Activated CD4-positive, alpha-beta T cell treated with anti-CD3 and anti-CD28 coated beads for 4 hours (primary cell): ENCODE data around the gene EPHX1.

Experiments
- DNase-seq, 2 donors: peaks; one replicate each; pipeline ENCODE4 v3.0.0-alpha.2; 2020

EPHX1 gene

DNA sequence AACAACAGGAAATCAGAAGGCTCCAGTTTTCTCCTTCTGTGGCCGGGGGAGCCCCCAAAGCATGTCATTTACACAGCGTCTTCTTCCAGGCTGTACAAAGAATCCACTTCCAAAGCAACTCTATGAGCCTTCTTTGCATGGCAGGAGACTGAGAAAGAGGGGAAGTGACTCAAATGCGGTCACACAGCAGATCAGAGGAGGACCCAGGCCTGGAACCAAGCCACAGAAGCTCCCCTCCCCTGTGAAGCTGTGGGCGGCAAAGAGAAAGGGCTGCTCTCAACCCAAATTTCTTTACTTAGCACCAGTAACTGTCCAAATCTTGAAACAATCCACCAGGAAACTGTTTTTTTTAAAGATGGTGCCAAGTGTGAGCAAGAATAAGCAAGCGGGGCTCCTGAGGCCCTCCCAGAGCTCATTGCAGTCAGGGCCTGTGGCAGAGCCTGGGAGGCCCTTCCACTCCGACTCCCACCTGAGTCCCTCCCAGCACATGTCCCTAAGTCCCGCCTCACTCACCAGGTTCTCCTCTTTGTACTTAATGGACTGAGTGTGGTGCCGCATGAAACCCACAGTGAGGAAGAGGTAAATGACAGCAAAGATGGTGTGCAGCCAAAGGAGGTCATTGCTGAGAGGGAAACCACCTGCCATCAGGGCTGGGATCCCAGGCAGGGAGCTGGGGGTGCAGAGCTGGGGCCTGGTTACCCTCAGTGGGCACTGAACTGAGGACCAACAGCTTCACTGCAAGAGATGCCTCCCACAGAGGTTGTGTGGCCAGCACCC is 56.3 kb downstream of the EPHX1 start:
- peak; percentile 76 for DNase-seq

DNA sequence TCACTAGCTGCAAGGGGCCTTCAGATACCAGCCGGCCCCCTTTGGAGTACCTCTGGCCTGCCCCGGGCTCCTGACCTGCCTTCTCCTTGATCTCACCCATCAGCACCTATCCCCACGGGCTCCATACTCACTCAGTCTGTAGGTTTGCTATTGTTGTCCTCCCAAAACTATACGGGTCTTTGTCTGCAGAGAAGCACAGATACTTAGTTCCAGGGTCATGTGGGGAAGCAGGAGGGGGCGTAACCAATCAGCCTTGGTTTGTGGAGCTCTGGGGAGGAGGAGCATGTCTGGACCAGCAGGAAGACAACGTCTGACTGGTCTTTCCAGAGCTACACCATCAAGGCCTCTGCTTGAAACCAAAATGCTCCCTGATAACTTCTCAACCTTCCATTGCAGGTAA is 57.1 kb downstream of the EPHX1 start:
- DNase-seq: no peak

DNA sequence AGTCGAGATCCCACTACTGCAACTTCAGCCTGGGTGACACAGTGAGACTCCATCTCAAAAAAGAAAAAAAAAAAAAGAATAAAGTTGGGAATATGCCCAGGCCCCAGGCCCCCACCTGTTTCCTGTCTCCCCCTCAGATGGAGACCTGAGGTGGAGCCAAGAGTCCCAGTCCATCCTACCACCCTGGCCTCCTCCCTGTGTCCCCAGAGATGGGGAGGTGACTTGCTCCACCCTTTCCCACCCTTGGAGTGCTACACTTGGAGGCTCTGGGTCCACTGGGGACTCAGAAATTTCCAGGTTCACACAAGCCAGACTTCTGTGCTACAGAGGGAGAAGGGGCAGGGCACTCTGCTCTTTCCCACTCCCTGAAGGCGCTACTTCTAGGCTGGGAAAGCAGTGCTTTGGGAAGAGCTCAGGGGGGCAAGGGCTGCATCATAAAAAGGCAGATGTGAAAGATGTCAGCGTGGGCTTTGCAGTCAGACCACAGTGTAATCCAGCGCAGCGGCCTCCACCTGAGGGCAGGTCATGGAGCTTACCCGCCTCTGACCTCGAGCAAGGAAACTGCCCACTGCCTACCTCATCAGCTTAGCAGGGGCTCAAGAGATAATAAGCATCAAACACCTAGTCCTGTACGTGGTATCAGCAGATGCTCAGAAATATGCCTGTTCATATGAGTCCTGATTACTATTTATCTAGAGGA is 58.9 kb downstream of the EPHX1 start:
- DNase-seq: no peak

DNA sequence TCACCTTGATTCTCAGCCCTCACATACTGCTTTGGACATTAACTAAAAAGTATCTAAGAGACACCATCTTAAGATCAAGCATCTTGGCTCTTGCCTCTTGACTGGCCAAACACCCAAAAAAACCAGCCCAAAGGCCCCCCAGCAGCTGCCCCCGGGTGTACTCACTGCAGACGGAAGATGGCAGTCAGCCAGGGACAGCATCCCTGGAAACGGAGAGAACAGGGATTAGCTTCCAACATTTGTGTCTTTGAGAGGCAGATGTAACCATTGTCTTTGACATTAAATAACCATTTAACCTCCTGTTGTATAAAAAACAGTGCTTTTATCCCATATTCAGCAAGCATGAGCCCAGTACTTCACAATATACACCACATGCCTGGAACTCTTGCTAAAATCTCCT is 61.0 kb downstream of the EPHX1 start:
- no peak for DNase-seq

DNA sequence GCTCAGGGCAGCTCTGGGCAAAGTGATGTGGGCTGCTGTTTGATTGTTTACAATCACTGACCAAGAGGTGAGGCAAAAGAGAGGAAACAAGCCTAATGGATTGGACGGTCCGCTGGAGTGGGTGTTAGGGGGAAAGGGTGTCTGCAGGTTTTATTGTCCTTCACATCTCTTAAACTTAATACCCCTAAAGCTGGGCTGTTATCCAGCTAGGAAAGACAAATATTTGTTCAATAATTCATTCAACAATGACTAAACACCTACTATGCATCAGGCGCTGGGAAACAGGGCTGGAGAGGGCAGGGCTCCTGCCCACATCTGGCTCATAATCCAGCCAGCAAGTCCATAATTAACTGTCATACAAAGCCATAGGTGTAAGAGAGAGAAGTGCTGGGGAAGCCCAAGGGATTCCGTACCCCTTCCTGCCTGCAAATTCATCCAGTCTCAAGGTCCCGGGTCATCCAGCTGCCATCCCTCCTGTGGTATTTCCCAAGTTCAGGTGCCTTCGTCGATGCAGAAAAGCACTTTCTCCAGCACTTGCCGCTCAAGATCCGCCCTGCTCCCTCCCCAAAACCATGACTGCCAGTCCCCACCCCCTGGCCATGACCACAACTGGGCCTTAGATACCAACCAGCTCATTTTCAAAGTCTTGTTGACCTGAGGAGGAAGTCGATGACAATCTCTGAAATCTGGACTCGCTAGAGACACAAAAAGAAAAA is 61.6 kb downstream of the EPHX1 start:
- no peak for DNase-seq

DNA sequence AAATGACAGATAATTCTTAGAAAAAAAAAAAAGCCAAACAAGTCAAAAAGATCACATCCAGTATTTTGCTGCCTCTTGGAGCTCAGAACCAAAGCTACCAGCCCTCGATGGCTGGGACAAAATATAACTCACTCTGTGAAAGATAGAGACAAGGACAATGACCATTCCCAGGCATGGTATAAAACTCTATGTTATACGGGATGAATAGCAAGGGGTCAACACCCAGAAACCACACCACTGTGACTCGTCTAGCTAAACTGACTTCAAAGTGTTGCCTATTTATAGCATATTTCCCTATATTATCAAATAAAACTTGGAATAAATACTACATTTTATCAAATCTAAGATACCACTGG is 62.1 kb downstream of the EPHX1 start:
- no peak for DNase-seq

DNA sequence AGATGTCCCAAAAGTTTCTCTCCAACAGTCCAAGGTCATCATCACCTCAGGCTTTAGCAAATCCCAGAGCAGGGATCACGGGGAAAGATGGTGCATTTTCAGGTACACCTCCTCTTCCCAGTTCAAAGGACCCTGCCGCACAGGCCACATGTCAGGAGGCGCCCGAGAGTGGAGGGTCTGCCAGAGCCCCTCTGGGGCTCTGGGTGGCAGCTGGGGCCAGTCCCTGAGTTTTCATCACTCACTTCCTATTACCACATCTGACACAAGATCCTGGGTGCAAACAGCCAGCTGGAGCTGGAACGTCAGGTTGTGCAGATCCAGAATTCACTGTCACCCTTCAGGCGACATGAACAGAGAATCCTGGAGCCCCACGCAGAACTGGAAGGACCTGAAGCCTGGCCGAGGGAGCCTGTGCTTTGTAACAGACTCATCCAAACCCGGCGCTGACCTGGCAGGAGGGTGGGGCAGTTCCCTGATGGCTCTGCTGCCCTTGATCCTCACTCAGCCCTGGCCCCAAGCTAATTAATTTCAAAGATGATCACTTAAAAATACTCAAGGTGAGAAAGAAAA is 63.4 kb downstream of the EPHX1 start:
- no peak for DNase-seq

DNA sequence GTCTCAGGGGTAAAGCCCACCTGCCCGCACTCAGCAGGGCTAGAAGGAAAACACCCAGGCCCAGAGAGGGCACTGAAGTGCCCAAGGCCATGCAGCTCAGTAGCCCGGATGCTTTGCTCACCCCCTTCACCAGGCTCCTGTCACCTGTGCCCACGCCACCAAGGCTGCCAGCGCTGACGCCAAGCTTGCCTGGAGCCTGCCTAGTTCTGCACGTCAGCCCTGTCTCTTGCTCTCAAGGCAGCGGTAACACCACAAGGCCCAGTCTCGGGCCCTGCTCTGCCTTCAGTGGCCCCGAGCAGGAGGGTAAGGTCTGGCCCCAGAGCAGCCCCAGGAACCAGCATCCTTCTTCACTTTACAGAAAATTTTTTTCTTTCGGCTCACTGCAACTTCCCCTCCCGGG is 64.5 kb downstream of the EPHX1 start:
- no peak for DNase-seq

DNA sequence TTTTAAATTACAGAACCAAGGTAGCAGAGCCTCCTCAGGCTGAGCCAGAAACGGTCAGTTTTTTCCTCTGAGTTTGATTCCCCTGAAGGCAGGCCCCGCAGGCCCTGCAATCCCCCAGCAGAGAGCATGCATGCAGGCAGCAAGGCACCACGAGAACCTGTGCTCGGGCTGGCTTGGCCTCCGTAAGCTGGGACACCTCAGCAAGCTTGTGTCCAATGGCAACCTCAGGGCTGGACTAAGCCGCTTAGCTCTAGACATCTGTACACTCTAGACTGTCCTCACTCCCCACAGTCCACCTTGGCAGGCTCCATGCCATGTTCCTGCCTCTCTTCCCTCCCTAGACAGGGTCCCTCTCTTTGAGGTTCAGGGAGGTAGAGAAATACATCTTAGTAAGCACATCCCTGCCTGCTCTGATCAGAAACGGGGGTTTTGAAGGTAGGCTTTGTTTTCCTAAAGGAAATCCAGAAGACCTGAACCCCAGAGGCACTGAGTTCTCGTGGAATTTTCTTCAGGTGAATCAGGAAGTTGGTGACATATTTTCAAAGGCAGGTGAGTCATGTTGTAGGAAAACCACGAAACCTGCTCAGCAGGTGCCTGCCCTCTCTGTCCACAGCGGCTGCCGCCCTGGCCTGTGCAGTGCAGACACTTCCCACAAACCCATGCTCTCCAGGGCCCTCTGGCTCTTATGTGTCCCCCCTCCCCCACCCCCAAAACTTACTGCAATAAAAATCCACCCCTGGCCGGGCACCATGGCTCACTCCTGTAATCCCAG is 65.3 kb downstream of the EPHX1 start:
- no peak for DNase-seq

DNA sequence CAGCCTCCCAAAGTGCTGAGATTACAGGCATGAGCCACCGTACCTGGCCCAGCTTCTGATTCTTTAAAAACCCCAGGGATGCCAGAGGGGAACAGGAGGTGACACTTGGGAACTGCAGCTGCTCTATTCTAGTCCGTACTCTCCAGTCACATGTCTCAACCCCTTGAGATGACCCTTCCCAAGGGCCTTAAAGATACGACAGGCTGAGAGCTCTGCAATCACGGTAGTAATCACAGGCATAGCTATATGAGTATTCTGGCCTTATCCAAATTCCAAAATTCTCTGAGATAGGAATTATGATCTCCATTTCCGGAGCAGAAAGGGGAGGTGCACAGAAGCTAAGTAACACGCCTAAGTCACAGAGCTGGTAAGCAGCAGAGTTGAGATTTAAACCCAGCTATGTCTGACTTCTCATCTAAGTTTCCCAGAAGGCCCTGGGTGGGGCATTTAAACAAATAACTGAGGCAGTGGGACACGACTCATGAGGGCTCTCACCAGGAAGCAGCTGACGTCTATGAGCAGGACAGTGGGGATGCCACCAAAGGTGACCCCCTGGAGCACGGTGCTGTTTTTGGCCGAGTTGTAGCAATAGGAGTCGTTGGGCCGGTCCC is 67.1 kb downstream of the EPHX1 start:
- DNase-seq: no peak

DNA sequence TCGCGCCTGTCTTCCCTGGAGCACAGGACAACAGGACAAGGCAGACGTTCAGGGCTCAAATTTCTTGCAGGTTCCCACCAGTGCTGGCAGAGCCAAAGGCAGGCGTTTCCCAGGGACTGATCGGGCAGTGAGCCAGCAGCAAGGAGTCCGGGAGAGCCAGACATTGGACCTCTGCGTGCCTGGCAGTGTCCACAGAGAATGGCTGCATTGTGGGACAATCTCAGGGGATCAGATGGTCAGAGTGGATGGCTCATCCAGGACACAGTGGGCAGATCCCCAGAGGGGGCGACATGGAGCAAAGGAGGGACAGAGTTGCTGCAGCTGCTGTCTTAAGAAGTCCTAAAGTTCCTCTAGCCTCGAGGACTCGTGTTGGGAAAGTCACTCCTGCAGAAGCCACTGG is 67.7 kb downstream of the EPHX1 start:
- DNase-seq: no peak

DNA sequence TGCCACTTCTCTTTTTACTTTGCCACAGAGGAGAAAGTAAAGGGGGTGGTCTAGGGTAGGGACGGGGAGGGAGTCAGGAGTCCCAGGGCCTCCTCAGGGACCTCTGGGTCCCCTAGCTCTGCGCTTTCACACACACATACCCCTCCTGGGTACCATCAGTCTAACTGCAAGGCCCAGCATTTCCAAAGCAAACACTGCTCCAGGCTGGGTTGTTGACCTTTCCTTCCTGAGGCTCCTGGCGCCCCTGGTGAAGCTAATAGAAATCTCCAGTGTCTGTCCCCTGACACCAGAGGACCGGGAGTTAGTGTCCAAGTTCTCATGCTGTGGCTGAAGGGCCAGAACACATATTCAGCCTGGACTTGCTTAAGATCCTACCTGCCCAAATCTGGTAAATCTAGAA is 68.4 kb downstream of the EPHX1 start:
- DNase-seq: no peak

DNA sequence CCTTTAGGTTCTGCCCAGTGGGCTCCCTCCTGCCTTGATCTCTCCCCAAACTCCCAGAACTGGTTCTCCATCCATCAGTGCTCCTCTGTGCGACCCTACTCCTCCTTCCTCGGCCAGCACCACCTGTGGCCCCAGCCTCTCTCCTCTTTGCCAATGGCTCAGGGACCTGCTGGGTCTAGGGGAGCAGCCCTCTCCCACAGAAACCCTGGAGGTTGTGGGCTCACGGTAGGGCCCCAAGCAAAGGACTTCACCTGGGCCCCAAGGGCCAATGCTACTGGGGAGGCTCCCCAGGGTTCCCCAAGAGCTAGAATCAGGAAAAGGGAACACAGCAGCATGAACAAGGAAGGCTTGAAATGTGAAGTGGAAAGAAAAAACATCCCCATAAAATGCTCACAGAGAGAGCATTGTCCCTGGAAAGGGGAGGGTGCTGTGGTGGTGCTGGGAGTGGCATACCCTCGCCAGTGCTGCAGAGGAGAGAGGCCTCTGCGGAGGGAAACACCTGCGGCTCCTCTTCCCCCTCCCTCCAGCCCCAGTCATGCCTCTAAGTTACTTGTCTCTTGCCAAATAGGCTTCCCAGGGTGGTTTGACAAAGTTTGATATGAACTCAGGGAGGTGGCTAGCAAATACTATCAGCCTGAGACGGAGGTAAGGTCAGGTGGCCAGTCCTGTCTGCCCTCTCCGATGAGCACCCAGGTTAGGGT is 69.7 kb downstream of the EPHX1 start:
- DNase-seq: no peak

DNA sequence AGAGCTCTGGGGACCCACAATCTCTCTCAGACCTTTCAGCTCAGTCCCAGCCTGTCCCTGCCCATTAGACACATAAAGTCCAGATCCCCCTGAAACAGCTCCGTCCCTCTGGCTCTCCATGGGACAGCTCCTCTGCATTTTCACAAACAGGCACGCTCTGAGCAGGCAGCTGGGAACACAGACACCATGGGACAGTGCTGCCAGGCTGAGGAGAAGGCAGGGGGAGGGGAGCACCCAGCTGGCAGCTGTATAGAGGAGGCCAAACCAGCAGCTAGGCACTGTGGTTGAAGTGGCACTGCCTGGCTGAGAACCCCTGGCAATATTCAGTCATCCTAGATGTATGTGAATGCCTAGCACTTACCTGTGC is 70.3 kb downstream of the EPHX1 start:
- DNase-seq: no peak

DNA sequence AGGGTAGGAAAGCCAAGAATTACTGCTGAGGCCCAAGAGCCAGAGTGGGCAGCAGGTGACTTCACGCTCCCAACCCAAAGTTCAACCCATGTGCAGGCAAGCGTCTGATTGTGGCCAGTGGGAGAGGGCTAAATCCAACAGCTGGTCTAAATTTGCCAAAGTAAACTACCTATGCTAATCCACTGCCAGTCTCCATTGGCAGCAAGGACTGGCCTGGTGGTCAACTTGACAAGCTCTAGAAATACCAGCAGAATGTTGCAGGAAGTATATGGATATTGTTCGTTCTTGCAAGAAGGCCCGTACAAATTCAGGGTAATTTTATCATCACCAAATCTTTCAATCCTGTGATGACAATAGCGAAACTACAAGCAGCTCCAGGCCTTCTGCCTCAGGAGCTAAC is 70.7 kb downstream of the EPHX1 start:
- DNase-seq: no peak

DNA sequence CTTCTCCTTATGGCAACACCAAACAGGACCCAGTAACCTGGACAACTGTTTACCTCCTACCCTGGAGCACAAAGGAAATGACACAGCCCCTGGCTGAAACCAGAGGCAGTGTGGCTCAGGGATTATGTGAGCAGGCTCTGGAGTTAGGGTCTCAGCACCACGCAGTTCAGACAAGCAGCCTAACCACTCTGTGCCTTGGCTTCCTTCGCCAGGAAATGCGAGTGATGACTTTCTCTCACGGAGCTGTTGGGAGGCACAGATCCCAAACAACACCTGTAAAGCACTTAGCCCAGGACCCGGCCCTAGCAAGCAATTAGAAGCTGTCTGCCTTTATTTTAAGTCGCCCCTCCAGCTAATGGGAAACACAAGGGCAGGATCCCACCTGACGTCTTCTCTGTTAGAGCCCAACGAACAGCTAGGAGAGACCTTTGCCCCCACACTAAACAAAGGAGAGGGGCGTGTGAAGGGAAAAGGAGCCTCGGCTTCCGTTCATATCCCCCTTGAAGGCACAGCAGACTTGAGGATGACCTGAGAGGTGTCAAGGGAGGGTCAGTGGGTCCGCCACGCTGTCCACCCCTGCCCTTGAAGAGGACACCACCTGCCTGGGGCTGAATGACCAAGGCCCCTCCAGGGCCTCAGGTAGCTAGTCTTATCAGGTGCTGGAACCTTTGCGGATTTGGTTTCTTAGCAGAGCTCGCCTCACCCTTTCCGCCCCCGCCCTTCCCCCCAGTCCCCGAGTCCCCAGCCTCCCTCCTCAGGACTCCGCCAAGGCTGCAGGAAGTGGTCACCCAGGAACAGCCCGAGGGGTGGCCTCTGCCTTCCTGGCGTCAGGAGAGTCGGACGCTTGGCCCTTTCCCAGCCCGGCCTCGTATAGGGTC is 71.4 kb downstream of the EPHX1 start:
- peak; percentile 39 to 54 for DNase-seq

DNA sequence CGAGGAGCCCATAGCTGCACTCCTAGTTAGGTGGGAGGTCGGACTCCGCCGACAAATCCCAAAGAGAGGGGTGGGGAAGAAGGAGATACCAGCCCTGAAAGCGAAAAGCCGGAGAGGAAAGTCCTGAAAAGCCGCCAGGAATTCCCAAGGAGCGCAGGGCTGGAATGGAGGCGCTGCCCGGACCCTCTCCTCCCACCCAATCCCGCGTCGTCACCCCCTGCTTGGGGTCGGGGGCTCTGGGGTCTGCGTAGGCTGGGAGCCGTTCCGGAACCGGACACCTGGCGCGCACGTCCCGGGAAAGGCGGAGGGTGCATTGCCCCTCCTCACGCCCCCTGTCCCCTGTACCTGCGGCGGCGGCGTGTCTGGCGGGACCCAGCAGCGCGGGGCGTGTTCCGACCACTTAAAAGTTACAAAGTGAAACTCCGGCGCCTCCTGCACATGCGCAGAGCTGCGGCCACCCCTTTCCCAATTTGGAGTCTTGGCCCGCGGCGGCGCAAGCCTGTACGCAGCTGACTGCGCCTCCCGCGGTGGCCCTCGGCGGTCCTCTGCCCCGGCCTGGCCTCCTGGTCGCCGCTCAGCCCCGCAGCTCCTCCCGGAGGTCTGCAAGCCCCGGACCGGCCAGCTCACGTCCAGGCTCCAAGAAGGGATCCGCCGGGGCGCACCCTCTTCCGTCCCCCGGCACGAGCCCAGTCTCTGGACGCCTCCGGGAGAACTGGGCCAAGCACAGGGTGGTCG is 72.2 kb downstream of the EPHX1 start, which contains the start of gene TMEM63A:
Gene TMEM63A (minus strand): TSS at position 422 of the 735 bp plus-strand sequence. CDS start 4,800 bp downstream, outside the sequence.
- peak; percentile 86 to 89 for DNase-seq

DNA sequence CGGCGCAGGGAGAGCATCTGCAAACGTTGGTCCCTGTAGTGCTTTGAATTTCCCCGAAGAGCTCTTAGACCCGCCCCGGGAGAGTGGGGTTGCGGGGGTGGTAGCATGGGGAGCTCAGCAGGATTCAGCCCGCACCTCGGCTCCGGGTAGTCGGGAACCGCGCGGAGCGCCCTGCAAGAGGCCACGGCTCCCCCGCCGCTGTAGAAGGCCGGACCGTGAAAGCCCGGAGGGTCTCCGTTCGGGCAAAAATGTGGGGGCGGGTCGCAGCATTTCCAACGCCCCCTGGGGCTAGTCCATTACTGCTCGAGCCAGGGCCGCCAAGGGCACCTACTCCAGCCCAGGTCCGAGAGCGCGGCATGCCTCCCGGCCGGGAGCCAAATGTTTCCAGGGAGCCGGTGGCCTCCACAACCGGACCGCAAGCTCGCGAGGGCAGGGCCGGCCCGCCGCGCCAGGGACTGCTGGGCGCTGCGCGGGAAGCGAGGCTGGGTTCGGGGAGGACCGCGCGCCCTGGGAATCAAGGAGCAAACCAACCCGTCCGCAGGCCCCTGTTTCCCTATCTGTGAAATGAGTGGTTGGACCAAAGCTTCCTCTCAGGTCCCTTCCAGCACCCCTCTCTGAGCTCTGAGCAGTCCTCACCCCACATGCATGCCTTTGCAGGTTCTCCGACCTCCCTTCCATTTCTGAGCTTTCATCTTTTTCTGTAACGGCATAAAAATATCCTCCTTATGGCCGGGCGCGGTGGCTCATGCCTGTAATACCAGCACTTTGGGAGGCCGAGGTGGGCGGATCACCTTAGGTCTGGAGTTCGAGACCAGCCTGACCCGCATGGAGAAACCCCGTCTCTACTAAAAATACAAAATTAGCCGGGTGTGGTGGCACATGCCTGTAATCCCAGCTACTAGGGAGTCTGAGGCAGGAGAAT is 73.0 kb downstream of the EPHX1 start:
- DNase-seq: peak; percentile 33 to 50
